Stomach (tissue), 9 donors: ENCODE measurements around the gene TMCC1. TPM values are rescaled to one million over a fixed set of nuclear protein-coding genes. Genes with fewer than 3 reads are reported as not detected.
A peak's percentile ranks its signal among the peaks of the same experiment; 100 is the strongest.

Experiments
- DNase-seq, 2 donors: peaks; one replicate each; pipeline versions ENCODE4 v3.0.0 to v3.0.0-alpha.2; 2013 to 2019
- H3K27ac ChIP-seq, 5 donors: fragments of 200-600 bp in 4 of 5; sonication (generic) in 4 of 5; one replicate each; pipeline ENCODE4 v1.5.1; 2013 to 2019; ENCODE audit warnings: mild to moderate bottlenecking in 1 of 5, moderate library complexity in 1 of 5
- H3K27me3 ChIP-seq, 3 donors: fragments of 200-600 bp; sonication (generic); one replicate each; pipeline ENCODE4 v1.5.1; 2017 to 2019; ENCODE audit warnings: mixed run types in 1 of 3
- H3K36me3 ChIP-seq, 4 donors: fragments of 200-600 bp; sonication (generic); 1 replicate in 3 of 4; 2 replicates in 1 of 4; pipeline ENCODE4 v1.5.1; 2016 to 2019
- H3K4me1 ChIP-seq, 4 donors: fragments of 200-600 bp; sonication (generic); one replicate each; pipeline ENCODE4 v1.5.1; 2016 to 2019
- H3K4me3 ChIP-seq, 4 donors: fragments of 200-600 bp; sonication (generic) in 3 of 4; one replicate each; pipeline ENCODE4 v1.5.1; 2016 to 2019; ENCODE audit warnings: mild to moderate bottlenecking in 1 of 4
- H3K9me3 ChIP-seq, 4 donors: fragments of 200-600 bp; sonication (generic); one replicate each; pipeline ENCODE4 v1.5.1; 2016 to 2019
- CTCF ChIP-seq, 7 experiments: fragments of 450-650 bp in 4 of 7; fragments of 200-600 bp in 3 of 7; sonication (generic) in 3 of 7; IDR thresholded peaks; one replicate each; pipeline ENCODE4 v1.5.1; 2016 to 2019; ENCODE audit warnings: antibody characterized with exemption in 7 of 7, control low read depth in 2 of 7, mild to moderate bottlenecking in 1 of 7
- EP300 ChIP-seq: sonication (generic); formaldehyde crosslinking; IDR thresholded peaks from one replicate; pipeline ENCODE4 v1.6.1; 2017; ENCODE audit warnings: antibody characterized with exemption
- POLR2A ChIP-seq, 4 donors: fragments of 450-650 bp; IDR thresholded peaks; one replicate each; pipeline ENCODE4 v1.6.1; 2016; ENCODE audit warnings: antibody characterized with exemption in 4 of 4, control low read depth in 2 of 4, mild to moderate bottlenecking in 1 of 4, moderate library complexity in 1 of 4
- POLR2AphosphoS5 ChIP-seq, 3 donors: sonication (generic); formaldehyde crosslinking; IDR thresholded peaks; one replicate each; pipeline ENCODE4 v1.6.1; 2016; ENCODE audit warnings: antibody characterized with exemption in 3 of 3
- WGBS, 5 donors: extraction: QIAGEN DNeasy Blood & Tissue Kit in 3 of 5; methylation state at CpG; one replicate each; pipeline versions ENCODE4 v1.1.5 to v1.1.7; 2013 to 2018; 5-methylcytosine and 5-hydroxymethylcytosine counted together
- intact Hi-C: fragments of 100-400 bp; cut with DNase I; formaldehyde crosslinking; loops from one replicate; pipeline ENCODE4 v1.15.1; 2023; ENCODE audit warnings: low total_unique reads
- polyA plus RNA-seq, 3 donors: library from polyadenylated mRNA; stranded (reverse); fragments of 200-250 nt; gene quantifications; one replicate each; pipeline ENCODE4 v1.2.3, GENCODE V29; 2013
- total RNA-seq, 5 donors: library from RNA; depleted of rRNA; stranded (reverse); fragments of >200 nt; gene quantifications; one replicate each; pipeline versions ENCODE4 v1.1.0 to v1.2.3, GENCODE V29; 2014 to 2016
- donor health status: healthy with polysubstance abuse.
- donor health status: Bipolar disorder and iron deficiency.
- donor health status: healthy.

The TMCC1 gene
- total and polyA plus RNA-seq, 8 donors = 5.0 to 26.6 (median 9.3) TPM

- no peaks in the 10 kb centered on the region for H3K36me3 ChIP-seq
- H3K9me3 ChIP-seq = peaks cover 0 to 5% (median 0%) of the 10 kb centered on the region in 4 donors
- peaks cover 0 to 4% (median 0%) of the 10 kb centered on the region in 4 donors for H3K4me1 ChIP-seq
- TF ChIP-seq EP300 = no peak
- no peak for TF ChIP-seq POLR2A (IDR thresholded peaks at IDR 0.05)
- no peak for TF ChIP-seq CTCF (IDR thresholded peaks at IDR 0.05)
- TF ChIP-seq POLR2AphosphoS5 (IDR thresholded peaks at IDR 0.05) = no peak
- no peak for DNase-seq
- intact Hi-C loops = no loop called here
- no peak overlapping the region for H3K27ac ChIP-seq
- 87 to 98% (median 95%) methylated on average over 2 of the region's 2 CpGs for WGBS, 5 donors
- H3K4me3 ChIP-seq = no peak overlapping the region
- no peaks in the 10 kb centered on the region for H3K27me3 ChIP-seq
These were observed 198.3 kb downstream of the TMCC1 start for GRCh38 chr3:129695230-129695629.

DNA sequence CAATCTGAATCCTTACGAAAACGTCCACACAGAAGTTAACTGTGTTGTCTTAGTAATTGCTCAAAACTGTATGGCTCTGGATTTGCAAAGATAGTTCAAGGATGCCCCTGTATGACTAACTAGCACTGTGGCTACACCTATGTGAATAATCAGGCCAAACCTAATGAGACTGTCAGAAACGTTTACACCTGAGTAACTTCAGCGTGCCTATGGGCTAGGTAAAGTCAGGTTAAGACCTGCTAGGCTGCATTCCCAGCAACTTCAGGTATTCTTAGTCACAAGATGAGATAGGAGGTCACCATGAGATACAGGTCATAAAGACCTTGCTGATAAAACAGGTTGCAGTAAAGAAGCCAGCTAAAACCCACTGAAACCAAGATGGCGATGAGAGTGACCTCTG is 199.3 kb downstream of the TMCC1 start:
- Histone ChIP-seq H3K27ac (no peak overlapping the region), H3K36me3 (no peaks in the 10 kb centered on the region), H3K27me3 (no peaks in the 10 kb centered on the region), H3K9me3 (peaks cover 0 to 5% (median 0%) of the 10 kb centered on the region in 4 donors), H3K4me3 (no peak overlapping the region), H3K4me1 (peaks cover 0 to 10% (median 0%) of the 10 kb centered on the region in 4 donors)
- DNase-seq = peak in 1 of 2 donors; percentile 29
- TF ChIP-seq CTCF (IDR thresholded peaks at IDR 0.05) = no peak
- TF ChIP-seq POLR2AphosphoS5 (IDR thresholded peaks at IDR 0.05) = no peak
- 74 to 85% (median 79%) methylated on average over 5 of the region's 5 CpGs for WGBS, 5 donors
- intact Hi-C loops = no loop called here

GRCh38 chr3:129692743-129693142 is 200.8 kb downstream of the TMCC1 start:
- no peak for DNase-seq
- 95 to 98% (median 97%) methylated on average over 2 of the region's 2 CpGs for WGBS, 5 donors
- no peaks in the 10 kb centered on the region for H3K27me3 ChIP-seq
- H3K4me3 ChIP-seq = no peak overlapping the region
- intact Hi-C loops = no loop called here
- no peaks in the 10 kb centered on the region for H3K36me3 ChIP-seq
- no peak for TF ChIP-seq CTCF (IDR thresholded peaks at IDR 0.05)
- no peak overlapping the region for H3K27ac ChIP-seq
- peaks cover 7 to 25% (median 13%) of the 10 kb centered on the region in 4 donors for H3K4me1 ChIP-seq
- H3K9me3 ChIP-seq = peaks cover 0 to 5% (median 0%) of the 10 kb centered on the region in 4 donors

DNA sequence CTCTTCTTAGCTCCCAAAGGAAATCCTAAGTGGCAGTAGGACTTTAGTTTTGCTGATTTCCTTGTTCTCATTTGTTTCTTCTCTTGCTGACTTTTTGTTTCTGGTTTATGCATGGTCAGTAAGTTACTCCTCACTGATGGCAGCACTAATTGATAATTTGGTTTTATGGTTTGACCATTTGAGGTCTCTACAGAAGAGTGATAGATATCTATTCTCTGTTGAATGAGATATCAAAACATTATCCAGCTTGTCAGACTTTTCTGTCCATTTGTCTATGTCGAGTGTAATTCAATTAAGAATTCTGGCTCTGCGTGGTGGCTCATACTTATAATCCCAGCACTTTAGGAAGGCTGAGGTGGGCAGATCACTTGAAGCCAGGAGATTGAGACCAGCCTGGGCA is 202.5 kb downstream of the TMCC1 start:
- no peak overlapping the region for H3K27ac ChIP-seq
- WGBS, 5 donors = 93 to 98% (median 96%) methylated on average over 2 of the region's 2 CpGs

More for the DNA sequence above, 202.5 kb downstream of the TMCC1 start:
- intact Hi-C loops = no loop called here
- Histone ChIP-seq H3K4me3 (no peak overlapping the region), H3K4me1 (peaks cover 7 to 41% (median 19%) of the 10 kb centered on the region in 4 donors), H3K9me3 (no peaks in the 10 kb centered on the region), H3K27me3 (no peaks in the 10 kb centered on the region), H3K36me3 (no peaks in the 10 kb centered on the region)
- no peak for DNase-seq
- TF ChIP-seq POLR2A (IDR thresholded peaks at IDR 0.05) (no peak), POLR2AphosphoS5 (IDR thresholded peaks at IDR 0.05) (no peak), EP300 (no peak), CTCF (IDR thresholded peaks at IDR 0.05) (no peak)
